ENCODE measurements around the gene TBC1D8.

Gene TBC1D8

GRCh38 chr2:100968146-100969145 is 182.7 kb downstream of the TBC1D8 start:
- no peak overlapping the region for H3K4me3 ChIP-seq (ENCODE audit: low read length in 2 of 2)
- no peaks in the 10 kb centered on the region for H3K36me3 ChIP-seq (replicated peaks in 1 of 2; ENCODE audit: control insufficient read depth in 2 of 2, insufficient read depth in 2 of 2, low read length in 2 of 2)
- no CpG with 5 or more reads among the region's 28 CpGs for WGBS, 2 donors (ENCODE audit: extremely low coverage in 2 of 2, insufficient read length in 2 of 2, insufficient replicate concordance in 1 of 2)
- no peak overlapping the region for H4K8ac ChIP-seq (ENCODE audit: low read depth, low read length)
- peak overlapping the region; percentile 44 for H2BK15ac ChIP-seq (ENCODE audit: low read length)
- no peak overlapping the region for H2BK120ac ChIP-seq (ENCODE audit: low read depth, low read length)
- peaks cover 0 to 6% (median 0%) of the 10 kb centered on the region in 3 experiments for H3K27me3 ChIP-seq (ENCODE audit: control insufficient read depth in 3 of 3, insufficient read depth in 3 of 3, low read depth in 1 of 3, low read length in 3 of 3)
- no peak overlapping the region for H3K9ac ChIP-seq (ENCODE audit: low read depth, low read length, poor library complexity)
- H3K9me3 ChIP-seq (replicated peaks in 1 of 2; ENCODE audit: control insufficient read depth in 2 of 2, insufficient read depth in 1 of 2, low read depth in 1 of 2, low read length in 2 of 2): no peaks in the 10 kb centered on the region
- no peak overlapping the region for H2AFZ ChIP-seq (ENCODE audit: low read length)
- no peak overlapping the region for H2AK5ac ChIP-seq (ENCODE audit: low read depth, low read length)
- no peak for DNase-seq (ENCODE audit: low spot score)
- H3K4me1 ChIP-seq (ENCODE audit: control insufficient read depth in 2 of 2, insufficient read depth in 1 of 2, low read depth in 1 of 2, low read length in 2 of 2): no peaks in the 10 kb centered on the region
- no peak overlapping the region for H2BK5ac ChIP-seq (ENCODE audit: low read length)
- no peaks in the 10 kb centered on the region for H3K79me1 ChIP-seq (ENCODE audit: low read depth, low read length)
- H3K18ac ChIP-seq (ENCODE audit: low read length): peak overlapping the region; percentile 76
- H4K91ac ChIP-seq (ENCODE audit: low read depth, low read length, poor library complexity): no peak overlapping the region
- peak overlapping the region; percentile 34 for H3K23ac ChIP-seq (ENCODE audit: low read depth, low read length, poor library complexity)
- H3K14ac ChIP-seq (ENCODE audit: low read length): no peak overlapping the region
- H2BK12ac ChIP-seq (ENCODE audit: low read length): no peak overlapping the region
- H3K4me2 ChIP-seq (ENCODE audit: insufficient read depth, low read length, poor library complexity, severe bottlenecking): no peak overlapping the region
- H3K4ac ChIP-seq (ENCODE audit: low read length): no peak overlapping the region
- no peak overlapping the region for H3K27ac ChIP-seq (replicated peaks; ENCODE audit: low read length)

GRCh38 chr2:100967716-100968115 is 183.5 kb downstream of the TBC1D8 start:
- no peaks in the 10 kb centered on the region for H3K4me1 ChIP-seq (ENCODE audit: control insufficient read depth in 2 of 2, insufficient read depth in 1 of 2, low read depth in 1 of 2, low read length in 2 of 2)
- no peak overlapping the region for H3K9ac ChIP-seq (ENCODE audit: low read depth, low read length, poor library complexity)
- no peak overlapping the region for H2AFZ ChIP-seq (ENCODE audit: low read length)
- H2BK15ac ChIP-seq (ENCODE audit: low read length): no peak overlapping the region
- H2BK120ac ChIP-seq (ENCODE audit: low read depth, low read length): no peak overlapping the region
- no peak overlapping the region for H3K18ac ChIP-seq (ENCODE audit: low read length)
- no peak overlapping the region for H3K14ac ChIP-seq (ENCODE audit: low read length)
- DNase-seq (ENCODE audit: low spot score): no peak
- no peak overlapping the region for H3K27ac ChIP-seq (replicated peaks; ENCODE audit: low read length)
- H2BK5ac ChIP-seq (ENCODE audit: low read length): no peak overlapping the region
- H3K9me3 ChIP-seq (replicated peaks in 1 of 2; ENCODE audit: control insufficient read depth in 2 of 2, insufficient read depth in 1 of 2, low read depth in 1 of 2, low read length in 2 of 2): no peaks in the 10 kb centered on the region
- H3K27me3 ChIP-seq (ENCODE audit: control insufficient read depth in 3 of 3, insufficient read depth in 3 of 3, low read depth in 1 of 3, low read length in 3 of 3): peaks cover 0 to 8% (median 0%) of the 10 kb centered on the region in 3 experiments
- no CpG with 5 or more reads among the region's 8 CpGs for WGBS, 2 donors (ENCODE audit: extremely low coverage in 2 of 2, insufficient read length in 2 of 2, insufficient replicate concordance in 1 of 2)
- H3K79me1 ChIP-seq (ENCODE audit: low read depth, low read length): no peaks in the 10 kb centered on the region
- H3K23ac ChIP-seq (ENCODE audit: low read depth, low read length, poor library complexity): no peak overlapping the region
- no peak overlapping the region for H3K4me2 ChIP-seq (ENCODE audit: insufficient read depth, low read length, poor library complexity, severe bottlenecking)
- H4K8ac ChIP-seq (ENCODE audit: low read depth, low read length): no peak overlapping the region
- no peak overlapping the region for H2AK5ac ChIP-seq (ENCODE audit: low read depth, low read length)
- H3K4me3 ChIP-seq (ENCODE audit: low read length in 2 of 2): no peak overlapping the region
- H4K91ac ChIP-seq (ENCODE audit: low read depth, low read length, poor library complexity): no peak overlapping the region
- H3K4ac ChIP-seq (ENCODE audit: low read length): no peak overlapping the region
- no peak overlapping the region for H2BK12ac ChIP-seq (ENCODE audit: low read length)
- H3K36me3 ChIP-seq (replicated peaks in 1 of 2; ENCODE audit: control insufficient read depth in 2 of 2, insufficient read depth in 2 of 2, low read length in 2 of 2): no peaks in the 10 kb centered on the region

- Histone ChIP-seq H3K18ac (ENCODE audit: low read length) (no peak overlapping the region), H4K8ac (ENCODE audit: low read depth, low read length) (no peak overlapping the region), H2AK5ac (ENCODE audit: low read depth, low read length) (no peak overlapping the region), H3K27ac (replicated peaks; ENCODE audit: low read length) (no peak overlapping the region), H3K4me2 (ENCODE audit: insufficient read depth, low read length, poor library complexity, severe bottlenecking) (no peak overlapping the region), H2BK15ac (ENCODE audit: low read length) (no peak overlapping the region), H2BK12ac (ENCODE audit: low read length) (no peak overlapping the region), H2BK5ac (ENCODE audit: low read length) (no peak overlapping the region), H3K4ac (ENCODE audit: low read length) (no peak overlapping the region), H3K79me1 (ENCODE audit: low read depth, low read length) (no peaks in the 10 kb centered on the region), H3K14ac (ENCODE audit: low read length) (no peak overlapping the region), H3K36me3 (replicated peaks in 1 of 2; ENCODE audit: control insufficient read depth in 2 of 2, insufficient read depth in 2 of 2, low read length in 2 of 2) (no peaks in the 10 kb centered on the region), H3K9me3 (replicated peaks in 1 of 2; ENCODE audit: control insufficient read depth in 2 of 2, insufficient read depth in 1 of 2, low read depth in 1 of 2, low read length in 2 of 2) (no peaks in the 10 kb centered on the region), H2AFZ (ENCODE audit: low read length) (no peak overlapping the region), H4K91ac (ENCODE audit: low read depth, low read length, poor library complexity) (no peak overlapping the region), H3K23ac (ENCODE audit: low read depth, low read length, poor library complexity) (no peak overlapping the region), H3K4me1 (ENCODE audit: control insufficient read depth in 2 of 2, insufficient read depth in 1 of 2, low read depth in 1 of 2, low read length in 2 of 2) (no peaks in the 10 kb centered on the region), H3K27me3 (ENCODE audit: control insufficient read depth in 3 of 3, insufficient read depth in 3 of 3, low read depth in 1 of 3, low read length in 3 of 3) (peaks cover 0 to 9% (median 0%) of the 10 kb centered on the region in 3 experiments), H2BK120ac (ENCODE audit: low read depth, low read length) (no peak overlapping the region), H3K4me3 (ENCODE audit: low read length in 2 of 2) (no peak overlapping the region), H3K9ac (ENCODE audit: low read depth, low read length, poor library complexity) (no peak overlapping the region)
- no peak for DNase-seq (ENCODE audit: low spot score)
- no CpG with 5 or more reads among the region's 5 CpGs for WGBS, 2 donors (ENCODE audit: extremely low coverage in 2 of 2, insufficient read length in 2 of 2, insufficient replicate concordance in 1 of 2)
Observed at GRCh38 chr2:100965596-100965995, 185.6 kb downstream of the TBC1D8 start.

GRCh38 chr2:100964681-100965169 is 186.5 kb downstream of the TBC1D8 start:
- no CpG with 5 or more reads among the region's 11 CpGs for WGBS, 2 donors (ENCODE audit: extremely low coverage in 2 of 2, insufficient read length in 2 of 2, insufficient replicate concordance in 1 of 2)
- no peaks in the 10 kb centered on the region for H3K9me3 ChIP-seq (replicated peaks in 1 of 2; ENCODE audit: control insufficient read depth in 2 of 2, insufficient read depth in 1 of 2, low read depth in 1 of 2, low read length in 2 of 2)
- H2BK5ac ChIP-seq (ENCODE audit: low read length): no peak overlapping the region
- no peak overlapping the region for H3K27ac ChIP-seq (replicated peaks; ENCODE audit: low read length)
- H3K18ac ChIP-seq (ENCODE audit: low read length): no peak overlapping the region
- H2AK5ac ChIP-seq (ENCODE audit: low read depth, low read length): no peak overlapping the region
- no peak overlapping the region for H3K23ac ChIP-seq (ENCODE audit: low read depth, low read length, poor library complexity)
- no peak overlapping the region for H3K4me3 ChIP-seq (ENCODE audit: low read length in 2 of 2)
- no peak for DNase-seq (ENCODE audit: low spot score)
- H4K91ac ChIP-seq (ENCODE audit: low read depth, low read length, poor library complexity): no peak overlapping the region
- no peak overlapping the region for H3K4me2 ChIP-seq (ENCODE audit: insufficient read depth, low read length, poor library complexity, severe bottlenecking)
- H3K9ac ChIP-seq (ENCODE audit: low read depth, low read length, poor library complexity): no peak overlapping the region
- H3K79me1 ChIP-seq (ENCODE audit: low read depth, low read length): no peaks in the 10 kb centered on the region
- no peak overlapping the region for H3K14ac ChIP-seq (ENCODE audit: low read length)
- H3K27me3 ChIP-seq (ENCODE audit: control insufficient read depth in 3 of 3, insufficient read depth in 3 of 3, low read depth in 1 of 3, low read length in 3 of 3): peaks cover 0 to 9% (median 0%) of the 10 kb centered on the region in 3 experiments
- H3K4ac ChIP-seq (ENCODE audit: low read length): no peak overlapping the region
- H3K36me3 ChIP-seq (replicated peaks in 1 of 2; ENCODE audit: control insufficient read depth in 2 of 2, insufficient read depth in 2 of 2, low read length in 2 of 2): no peaks in the 10 kb centered on the region
- H2BK120ac ChIP-seq (ENCODE audit: low read depth, low read length): no peak overlapping the region
- H2BK12ac ChIP-seq (ENCODE audit: low read length): no peak overlapping the region
- H3K4me1 ChIP-seq (ENCODE audit: control insufficient read depth in 2 of 2, insufficient read depth in 1 of 2, low read depth in 1 of 2, low read length in 2 of 2): no peaks in the 10 kb centered on the region
- no peak overlapping the region for H2BK15ac ChIP-seq (ENCODE audit: low read length)
- H2AFZ ChIP-seq (ENCODE audit: low read length): no peak overlapping the region
- H4K8ac ChIP-seq (ENCODE audit: low read depth, low read length): no peak overlapping the region

All from neuronal stem cell (in vitro differentiated cells).